Measurements from ENCODE around the gene AURKB. TPM values are rescaled to one million over a fixed set of nuclear protein-coding genes. Genes with fewer than 3 reads are reported as not detected.

AURKB gene
- polyA plus RNA-seq, 1 donor from 2014 or later: 0.84 TPM

GRCh38 chr17:8243827-8244226, 33.5 kb upstream of the AURKB start:
- Histone ChIP-seq H3K9me2 (ENCODE audit: insufficient read depth, low read length) (no peaks in the 10 kb centered on the region), H3K9me3 (ENCODE audit: low read length) (no peaks in the 10 kb centered on the region), H3K4me2 (ENCODE audit: low read length) (no peak overlapping the region), H3K27me3 (ENCODE audit: insufficient read depth, low read depth, low read length) (no peaks in the 10 kb centered on the region), H3K36me3 (ENCODE audit: insufficient read depth, low read length) (no peaks in the 10 kb centered on the region), H3F3A (ENCODE audit: insufficient read depth, low read length, poor library complexity, severe bottlenecking) (no peaks in the 10 kb centered on the region), H3K9ac (ENCODE audit: low read length) (no peak overlapping the region), H4K20me1 (ENCODE audit: insufficient read depth) (no peaks in the 10 kb centered on the region), H3K79me2 (replicated peaks; ENCODE audit: insufficient read depth, low read length) (peaks cover 22% of the 10 kb centered on the region), H3K27ac (ENCODE audit: low read length) (no peak overlapping the region), H2AFZ (ENCODE audit: low read depth, low read length) (no peak overlapping the region), H3K4me3 (ENCODE audit: low read length) (no peak overlapping the region)
- TF ChIP-seq CTCF (IDR thresholded peaks at IDR 0.05; ENCODE audit: poor library complexity, severe bottlenecking) (no peak), EP300 (conservative IDR thresholded peaks at IDR 0.05; ENCODE audit: poor library complexity, severe bottlenecking) (no peak), EZH2 (IDR thresholded peaks at IDR 0.05; ENCODE audit: borderline replicate concordance, insufficient read depth, low read length, poor library complexity, severe bottlenecking) (no peak), MXI1 (conservative IDR thresholded peaks at IDR 0.05; ENCODE audit: poor library complexity, severe bottlenecking) (no peak), SMC3 (conservative IDR thresholded peaks at IDR 0.05; ENCODE audit: poor library complexity) (no peak), TAF1 (IDR thresholded peaks at IDR 0.05; ENCODE audit: low read depth) (no peak), REST (IDR thresholded peaks at IDR 0.05; ENCODE audit: borderline replicate concordance) (no peak)

GRCh38 chr17:8237886-8238285, 27.5 kb upstream of the AURKB start:
- no peaks in the 10 kb centered on the region for H4K20me1 ChIP-seq (ENCODE audit: insufficient read depth)
- H3K4me2 ChIP-seq (ENCODE audit: low read length): no peak overlapping the region
- TF ChIP-seq TAF1 (IDR thresholded peaks at IDR 0.05; ENCODE audit: low read depth) (no peak), REST (IDR thresholded peaks at IDR 0.05; ENCODE audit: borderline replicate concordance) (no peak), EZH2 (IDR thresholded peaks at IDR 0.05; ENCODE audit: borderline replicate concordance, insufficient read depth, low read length, poor library complexity, severe bottlenecking) (no peak), CTCF (IDR thresholded peaks at IDR 0.05; ENCODE audit: poor library complexity, severe bottlenecking) (no peak), RAD21 (conservative IDR thresholded peaks at IDR 0.05) (no peak), SMC3 (conservative IDR thresholded peaks at IDR 0.05; ENCODE audit: poor library complexity) (no peak), MXI1 (conservative IDR thresholded peaks at IDR 0.05; ENCODE audit: poor library complexity, severe bottlenecking) (no peak), POLR2AphosphoS5 (IDR thresholded peaks at IDR 0.05) (no peak), EP300 (conservative IDR thresholded peaks at IDR 0.05; ENCODE audit: poor library complexity, severe bottlenecking) (no peak)
- H3K4me3 ChIP-seq (ENCODE audit: low read length): no peak overlapping the region
- no peaks in the 10 kb centered on the region for H3F3A ChIP-seq (ENCODE audit: insufficient read depth, low read length, poor library complexity, severe bottlenecking)
- H3K9me3 ChIP-seq (ENCODE audit: low read length): no peaks in the 10 kb centered on the region
- H3K36me3 ChIP-seq (ENCODE audit: insufficient read depth, low read length): no peaks in the 10 kb centered on the region
- no peaks in the 10 kb centered on the region for H3K79me2 ChIP-seq (replicated peaks; ENCODE audit: insufficient read depth, low read length)
- H3K9ac ChIP-seq (ENCODE audit: low read length): no peak overlapping the region
- H3K9me2 ChIP-seq (ENCODE audit: insufficient read depth, low read length): no peaks in the 10 kb centered on the region
- H3K27ac ChIP-seq (ENCODE audit: low read length): no peak overlapping the region
- no peaks in the 10 kb centered on the region for H3K27me3 ChIP-seq (ENCODE audit: insufficient read depth, low read depth, low read length)
- no peak overlapping the region for H2AFZ ChIP-seq (ENCODE audit: low read depth, low read length)
